HG03045 (cell line): ENCODE measurements around the gene BARX1.
"Not testable (repeated sequence)": the region's sequence is repeated elsewhere in the genome, so short reads cannot be mapped to it uniquely, and the experiment has no call there.

ENCODE experiments used
- ATAC-seq: cut with Tn5 transposase; IDR thresholded peaks from one replicate; pipeline ENCODE4 v1.9.1; 2021; ENCODE audit warnings: mild to moderate bottlenecking, moderate library complexity; ENCODE audit not compliant: unreplicated experiment

The BARX1 gene, protein sequence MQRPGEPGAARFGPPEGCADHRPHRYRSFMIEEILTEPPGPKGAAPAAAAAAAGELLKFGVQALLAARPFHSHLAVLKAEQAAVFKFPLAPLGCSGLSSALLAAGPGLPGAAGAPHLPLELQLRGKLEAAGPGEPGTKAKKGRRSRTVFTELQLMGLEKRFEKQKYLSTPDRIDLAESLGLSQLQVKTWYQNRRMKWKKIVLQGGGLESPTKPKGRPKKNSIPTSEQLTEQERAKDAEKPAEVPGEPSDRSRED

DNA sequence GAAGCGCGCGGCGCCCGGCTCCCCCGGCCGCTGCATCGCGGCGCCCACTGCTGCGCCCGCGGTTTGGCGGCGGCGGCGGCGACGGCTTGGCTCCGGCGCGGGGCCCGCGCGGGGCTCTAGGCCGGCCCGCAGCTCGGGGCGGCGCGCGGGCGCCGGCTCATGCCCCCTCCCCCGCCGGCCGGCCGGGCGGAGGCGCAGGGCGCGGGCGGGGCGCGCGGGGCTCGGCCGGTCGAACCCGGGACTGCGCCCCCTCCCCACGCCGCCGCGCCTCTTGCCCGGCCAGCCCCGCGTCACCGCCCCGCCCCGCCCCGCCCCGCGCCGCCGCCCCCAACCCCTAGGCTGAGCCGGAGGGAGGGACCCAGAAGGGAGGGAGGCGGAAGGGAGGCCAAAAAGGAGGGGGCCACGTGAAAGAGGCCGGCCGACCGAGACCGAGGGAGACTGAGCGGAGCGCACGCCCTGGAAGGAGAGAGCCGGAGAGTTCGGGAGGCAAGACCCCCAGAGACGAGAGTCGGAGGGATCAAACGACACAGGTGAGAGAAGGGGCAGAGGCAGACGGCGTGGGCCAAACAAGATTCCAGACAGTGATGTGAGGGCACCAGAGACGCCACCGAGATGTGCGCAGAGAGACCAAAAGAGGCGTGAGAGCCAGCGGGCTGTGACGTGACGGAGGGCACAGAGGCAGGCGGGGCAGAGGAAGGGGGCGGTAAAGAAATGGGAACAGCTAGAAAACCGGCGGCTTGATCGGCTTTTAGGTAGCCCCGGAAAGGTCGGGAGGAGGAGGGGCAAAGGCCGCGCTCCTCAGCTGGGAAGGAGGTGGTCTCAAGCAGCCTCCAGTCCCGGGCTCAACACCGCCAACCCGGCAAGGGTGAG lies at the start of gene BARX1:
BARX1 (minus strand) TSS at position 245 of the 870 bp plus-strand sequence; CDS start at position 36, 209 bp downstream.
- ATAC-seq = no peak

DNA sequence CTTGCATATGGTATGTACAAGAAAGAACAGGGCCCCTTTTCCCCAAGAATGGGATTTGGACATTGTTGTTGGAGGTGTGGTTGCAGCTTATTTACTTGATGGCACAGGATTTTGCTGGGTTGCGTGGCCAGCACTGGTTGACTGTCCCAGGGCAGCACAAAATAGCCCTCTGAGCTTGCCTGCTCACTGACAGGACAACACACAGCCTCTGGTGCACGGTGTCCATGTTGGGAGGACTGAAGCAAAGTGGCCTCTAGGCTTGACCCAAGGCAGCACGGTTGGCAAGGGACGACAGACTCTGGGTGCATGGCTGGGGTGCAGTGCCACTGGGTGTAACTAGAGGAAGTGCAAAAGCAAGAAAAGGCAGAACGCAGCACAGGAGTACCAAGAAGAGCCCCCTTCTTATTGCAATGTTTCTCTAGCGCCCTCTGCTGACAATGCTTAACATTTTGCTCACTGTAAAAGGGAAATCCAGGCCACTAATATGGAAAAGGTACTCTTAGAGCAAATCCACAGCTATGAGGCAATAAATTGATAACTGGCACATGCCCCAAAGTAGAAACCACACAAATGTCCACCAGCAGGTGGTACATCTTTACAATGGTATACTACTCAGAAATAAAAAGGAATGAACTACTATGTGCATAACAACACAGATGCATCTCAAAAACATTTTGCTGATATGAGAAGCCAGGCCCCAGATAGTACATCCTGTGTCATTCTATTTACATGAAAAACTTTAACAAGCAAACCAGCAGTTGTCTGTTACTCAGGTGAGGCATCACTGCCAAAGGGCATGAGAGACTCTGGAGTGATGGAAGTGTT lies 47.4 kb upstream of the BARX1 start:
- ATAC-seq = no peak

GRCh38 chr9:93996863-93997262 lies 41.7 kb upstream of the BARX1 start:
- ATAC-seq = no peak

GRCh38 chr9:93996367-93996766 lies 41.2 kb upstream of the BARX1 start:
- ATAC-seq = no peak

DNA sequence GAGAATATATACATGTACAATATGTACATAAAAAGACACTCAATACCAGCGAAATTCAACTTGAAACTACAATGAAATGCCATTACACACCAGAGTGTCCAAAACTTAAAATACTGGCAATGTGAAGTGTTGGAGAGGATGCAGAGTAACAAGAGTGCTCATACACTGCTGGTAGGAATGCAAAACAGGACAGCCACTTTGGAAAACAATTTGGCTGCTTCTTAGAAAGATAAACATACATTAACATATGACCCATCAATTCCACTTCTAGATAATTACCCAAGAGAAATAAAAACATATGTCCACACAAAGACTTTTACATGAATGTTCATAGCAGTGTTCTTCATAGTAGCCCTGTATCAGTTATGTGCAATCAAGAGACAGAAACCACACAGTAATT lies 39.4 kb upstream of the BARX1 start:
- ATAC-seq = no peak

DNA sequence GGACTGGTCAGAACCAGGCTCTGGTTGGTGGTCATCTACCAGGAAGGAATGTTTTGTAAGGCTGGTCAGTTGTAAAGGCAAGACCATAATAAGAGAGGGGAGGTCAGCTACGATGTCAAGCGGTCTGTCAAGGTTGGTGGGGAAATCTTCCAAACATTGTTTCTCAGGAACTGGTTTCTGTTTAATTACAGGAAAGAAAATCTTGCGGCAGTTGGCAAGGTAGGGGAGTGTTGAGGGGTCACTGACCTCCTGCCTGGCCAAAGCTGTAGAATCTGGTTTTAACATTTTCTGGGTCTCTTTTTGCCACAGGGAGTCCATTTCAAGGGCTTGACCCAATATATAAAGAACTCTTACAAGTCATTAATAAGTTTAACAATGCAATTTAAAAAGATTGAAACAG lies 39.0 kb upstream of the BARX1 start:
- no peak for ATAC-seq

GRCh38 chr9:93992830-93993229 lies 37.7 kb upstream of the BARX1 start:
- ATAC-seq = no peak

DNA sequence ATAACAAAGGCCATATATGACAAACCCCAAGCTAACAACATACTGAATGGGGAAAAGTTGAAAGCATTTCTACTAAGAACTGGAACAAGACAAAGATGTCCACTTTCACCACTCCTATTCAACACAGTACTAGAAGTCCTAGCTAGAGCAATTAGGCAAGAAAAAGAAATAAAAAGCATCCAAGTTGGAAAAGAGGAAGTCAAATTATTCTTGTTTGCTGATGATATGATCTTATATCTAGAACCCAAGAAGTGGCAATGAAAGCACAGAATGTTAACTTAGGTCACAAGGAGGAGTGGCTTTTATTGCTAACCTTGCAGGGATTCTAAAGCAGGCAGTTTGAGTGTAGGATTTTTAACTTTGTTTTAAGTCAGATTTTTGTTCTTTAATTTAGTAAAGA lies 35.3 kb upstream of the BARX1 start:
- ATAC-seq = no peak

DNA sequence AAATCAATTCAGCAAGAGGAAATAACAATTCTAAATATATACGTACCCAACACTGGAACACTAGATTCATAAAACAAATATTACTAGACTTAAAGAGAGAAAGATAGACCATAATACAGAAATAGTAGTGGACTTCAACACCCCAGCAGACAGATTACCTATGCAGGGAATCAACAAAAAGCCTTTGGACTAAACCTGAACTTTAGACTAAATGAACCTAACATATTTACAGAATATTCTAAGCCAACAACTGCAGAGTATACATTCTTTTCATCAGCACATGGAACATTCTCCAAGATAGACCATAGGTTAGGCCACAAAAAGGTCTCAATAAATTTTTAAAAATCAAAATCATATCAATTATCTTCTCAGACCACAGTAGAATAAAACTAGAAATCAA lies 32.9 kb upstream of the BARX1 start:
- no peak for ATAC-seq

- no peak for ATAC-seq
Observed at GRCh38 chr9:93984860-93985259, 29.7 kb upstream of the BARX1 start.

- no peak for ATAC-seq
Observed at GRCh38 chr9:93983875-93984274, 28.7 kb upstream of the BARX1 start.

DNA sequence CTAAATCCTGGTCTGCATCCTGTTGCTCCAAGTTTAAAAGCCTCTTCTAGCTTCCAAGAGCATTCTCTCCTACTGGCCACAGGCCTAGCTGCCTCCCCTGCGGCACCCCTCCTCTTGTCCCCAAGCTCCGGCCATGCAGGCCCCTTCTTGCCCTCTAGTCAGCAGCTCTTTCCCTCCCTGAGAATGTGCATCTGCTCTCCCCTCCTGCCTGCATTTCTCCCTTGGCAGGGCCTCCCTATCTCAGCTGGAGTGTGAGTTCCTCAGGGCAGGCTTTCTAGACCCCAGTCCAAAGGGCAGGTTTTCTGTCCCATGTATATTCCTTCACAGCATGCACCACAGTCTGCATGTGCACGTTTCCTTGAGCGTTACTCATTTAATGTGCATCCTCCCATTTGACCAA lies 24.6 kb upstream of the BARX1 start:
- ATAC-seq = no peak

DNA sequence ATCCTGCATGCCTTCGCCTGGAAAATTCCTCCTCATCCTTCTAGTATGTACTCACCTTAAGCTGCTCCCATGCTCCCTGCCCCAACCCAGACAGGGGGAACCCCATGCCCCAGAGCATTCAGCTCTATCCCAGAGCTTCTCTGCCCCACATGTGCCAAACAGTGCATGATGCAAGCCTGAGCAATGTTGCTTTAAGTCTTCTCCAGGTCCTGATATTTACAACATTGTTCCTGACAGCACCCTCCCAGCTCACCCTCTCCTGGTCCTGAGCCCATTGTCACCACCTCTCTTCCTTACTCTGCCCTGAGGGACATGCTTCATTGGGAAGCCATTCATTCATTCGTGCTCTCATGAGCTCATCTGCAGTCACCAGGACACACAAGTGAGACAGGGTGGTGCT lies 23.4 kb upstream of the BARX1 start:
- no peak for ATAC-seq

DNA sequence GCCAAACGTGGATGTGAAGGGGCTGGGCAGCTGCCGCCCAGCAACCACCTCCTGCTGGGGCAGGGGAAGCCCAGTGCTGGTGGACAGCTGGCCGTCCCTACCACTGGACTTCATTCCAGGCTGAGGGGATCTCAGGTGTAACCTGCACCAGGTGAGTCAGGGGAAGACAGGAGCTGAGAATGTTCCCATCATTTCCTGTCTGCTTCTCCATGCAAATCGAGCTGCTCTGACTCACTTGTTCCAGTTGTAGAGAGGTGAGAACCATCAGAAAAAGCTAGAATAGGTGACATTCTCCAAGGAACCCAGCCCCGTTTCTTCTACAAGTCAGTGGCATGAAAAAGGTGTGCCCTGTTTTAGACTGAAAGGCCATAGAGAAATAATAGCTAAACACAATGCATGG lies 21.8 kb upstream of the BARX1 start:
- no peak for ATAC-seq

DNA sequence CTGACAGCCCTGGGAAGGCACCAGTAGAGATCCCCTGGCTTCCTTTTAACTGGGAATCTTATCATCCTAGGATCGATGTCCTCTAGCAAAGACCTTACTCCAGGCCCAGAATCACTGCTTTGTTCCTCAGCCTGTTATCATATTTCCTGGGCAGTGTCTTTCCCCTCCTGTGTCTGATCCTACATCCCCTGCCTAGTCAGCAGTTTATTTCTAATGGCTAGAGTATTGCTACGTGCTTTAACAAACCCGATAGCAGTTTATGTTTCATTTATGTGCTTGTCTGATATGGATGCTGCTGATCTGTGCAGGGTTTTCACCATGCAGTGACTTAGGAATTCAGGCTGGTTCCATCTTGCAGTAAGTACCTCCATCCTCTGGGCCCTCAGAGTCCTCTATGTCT lies 20.9 kb upstream of the BARX1 start:
- no peak for ATAC-seq

DNA sequence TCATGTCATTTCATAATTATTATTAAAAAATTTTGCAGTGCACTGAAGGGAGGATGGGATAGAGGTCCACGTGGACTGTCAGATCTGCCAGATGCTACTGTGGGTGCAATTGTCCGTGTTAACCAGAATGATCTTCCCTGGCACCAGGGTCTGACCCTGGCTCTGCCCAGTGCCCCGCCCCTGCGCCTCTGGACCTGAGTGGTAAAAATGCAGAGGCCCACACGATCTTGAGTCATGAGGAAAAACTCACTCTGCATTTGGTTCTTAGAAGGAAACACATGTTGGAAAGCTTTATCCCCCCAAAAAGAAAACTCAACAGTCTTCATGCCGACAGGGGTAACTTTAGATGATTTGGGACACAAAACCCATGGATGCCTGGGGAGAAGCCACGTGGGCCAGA lies 20.1 kb upstream of the BARX1 start:
- no peak for ATAC-seq

GRCh38 chr9:93974151-93974550 lies 19.0 kb upstream of the BARX1 start:
- no peak for ATAC-seq

- not testable (repeated sequence) for ATAC-seq
Observed at GRCh38 chr9:93972655-93973054, 17.5 kb upstream of the BARX1 start.

DNA sequence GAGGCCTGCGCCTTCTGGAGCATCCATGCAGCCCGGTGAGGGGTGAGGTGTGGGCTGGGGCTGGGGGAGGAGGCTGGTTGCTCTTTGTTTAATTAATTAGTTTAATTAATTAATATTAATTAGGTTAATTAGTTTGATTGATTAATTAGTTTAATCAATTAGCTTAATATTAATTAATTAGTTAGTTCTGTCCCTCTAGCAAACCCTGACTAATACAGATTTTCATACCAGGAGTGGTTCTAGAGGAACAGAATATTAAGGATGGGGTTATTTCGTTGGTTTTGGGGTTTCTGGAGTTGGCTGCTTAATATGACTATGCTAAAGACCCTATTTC lies 14.1 kb upstream of the BARX1 start:
- no peak for ATAC-seq

DNA sequence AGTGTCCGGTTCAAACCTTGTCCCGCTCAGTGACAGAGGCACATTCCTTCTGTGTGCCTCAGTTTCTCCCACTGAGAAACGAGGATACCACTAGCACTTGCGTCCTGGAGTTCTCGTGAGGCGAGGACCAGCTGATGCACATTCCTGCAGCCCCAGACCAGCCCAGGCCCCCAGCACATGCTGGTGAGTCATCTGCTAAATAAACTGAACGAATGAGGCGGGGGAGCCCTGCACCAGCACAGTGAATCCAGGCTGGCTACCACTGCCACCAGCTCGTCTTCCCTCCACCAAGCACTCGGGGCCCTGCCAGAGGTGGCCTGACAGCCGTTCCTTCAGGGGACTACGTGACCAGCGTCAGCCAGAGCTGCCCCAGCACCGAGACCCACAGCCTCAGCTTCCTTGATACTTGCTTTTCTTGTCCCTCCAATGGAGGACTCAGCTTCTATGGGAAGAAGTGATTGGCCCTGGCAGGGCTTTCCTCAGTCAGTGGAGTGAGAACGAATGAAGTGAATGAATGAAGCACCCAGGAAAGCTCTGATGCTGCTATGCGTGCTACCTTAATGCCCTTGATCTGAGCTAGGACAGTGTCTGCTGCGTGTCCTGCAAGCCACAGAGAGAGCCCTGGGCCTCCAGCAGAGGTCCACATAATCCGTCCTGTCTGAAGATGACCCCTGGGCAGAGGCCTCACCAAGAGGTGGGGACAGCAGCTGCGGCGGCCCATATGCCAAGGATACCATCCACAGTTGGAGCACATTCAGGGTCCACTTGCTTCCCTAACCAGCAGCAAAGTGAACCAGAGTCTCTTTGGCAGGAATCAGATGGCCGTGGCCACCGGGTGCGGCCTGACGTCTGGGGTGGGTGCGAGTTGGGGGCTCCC lies 13.5 kb upstream of the BARX1 start:
- ATAC-seq = no peak
